ENCODE measurements around the gene MSRB3.

Gene MSRB3

GRCh38 chr12:65331456-65331855, 53.0 kb downstream of the MSRB3 start:
- no peak overlapping the region for H3K9ac ChIP-seq (ENCODE audit: low read depth, low read length)
- H3K9me3 ChIP-seq (ENCODE audit: control insufficient read depth, insufficient read depth, low read length) = no peaks in the 10 kb centered on the region
- H3K27me3 ChIP-seq (ENCODE audit: control insufficient read depth, insufficient read depth, low read length) = no peaks in the 10 kb centered on the region
- no peaks in the 10 kb centered on the region for H3K4me1 ChIP-seq (ENCODE audit: control insufficient read depth, insufficient read depth, low read length)
- H3K4me3 ChIP-seq (ENCODE audit: low read depth, low read length) = no peak overlapping the region
- H3K36me3 ChIP-seq (ENCODE audit: control insufficient read depth, insufficient read depth, low read length) = no peaks in the 10 kb centered on the region

- H3K4me1 ChIP-seq (ENCODE audit: control insufficient read depth, insufficient read depth, low read length) = no peaks in the 10 kb centered on the region
- H3K9ac ChIP-seq (ENCODE audit: low read depth, low read length) = no peak overlapping the region
Observed at GRCh38 chr12:65333649-65334048, 55.2 kb downstream of the MSRB3 start.

GRCh38 chr12:65334521-65334920, 56.0 kb downstream of the MSRB3 start:
- Histone ChIP-seq H3K9ac (ENCODE audit: low read depth, low read length) (no peak overlapping the region), H3K4me3 (ENCODE audit: low read depth, low read length) (no peak overlapping the region), H3K9me3 (ENCODE audit: control insufficient read depth, insufficient read depth, low read length) (no peaks in the 10 kb centered on the region), H3K4me1 (ENCODE audit: control insufficient read depth, insufficient read depth, low read length) (no peaks in the 10 kb centered on the region), H3K27me3 (ENCODE audit: control insufficient read depth, insufficient read depth, low read length) (no peaks in the 10 kb centered on the region), H3K36me3 (ENCODE audit: control insufficient read depth, insufficient read depth, low read length) (no peaks in the 10 kb centered on the region)

More at GRCh38 chr12:65333649-65334048, 55.2 kb downstream of the MSRB3 start:
- H3K27me3 ChIP-seq (ENCODE audit: control insufficient read depth, insufficient read depth, low read length) = no peaks in the 10 kb centered on the region
- no peaks in the 10 kb centered on the region for H3K36me3 ChIP-seq (ENCODE audit: control insufficient read depth, insufficient read depth, low read length)
- H3K9me3 ChIP-seq (ENCODE audit: control insufficient read depth, insufficient read depth, low read length) = no peaks in the 10 kb centered on the region
- no peak overlapping the region for H3K4me3 ChIP-seq (ENCODE audit: low read depth, low read length)

GRCh38 chr12:65335021-65335714, 56.7 kb downstream of the MSRB3 start:
- Histone ChIP-seq H3K36me3 (ENCODE audit: control insufficient read depth, insufficient read depth, low read length) (no peaks in the 10 kb centered on the region), H3K4me1 (ENCODE audit: control insufficient read depth, insufficient read depth, low read length) (no peaks in the 10 kb centered on the region), H3K4me3 (ENCODE audit: low read depth, low read length) (no peak overlapping the region), H3K9ac (ENCODE audit: low read depth, low read length) (no peak overlapping the region), H3K27me3 (ENCODE audit: control insufficient read depth, insufficient read depth, low read length) (no peaks in the 10 kb centered on the region), H3K9me3 (ENCODE audit: control insufficient read depth, insufficient read depth, low read length) (no peaks in the 10 kb centered on the region)

GRCh38 chr12:65335981-65336380, 57.5 kb downstream of the MSRB3 start:
- H3K27me3 ChIP-seq (ENCODE audit: control insufficient read depth, insufficient read depth, low read length) = no peaks in the 10 kb centered on the region
- no peak overlapping the region for H3K4me3 ChIP-seq (ENCODE audit: low read depth, low read length)
- no peak overlapping the region for H3K9ac ChIP-seq (ENCODE audit: low read depth, low read length)
- H3K4me1 ChIP-seq (ENCODE audit: control insufficient read depth, insufficient read depth, low read length) = no peaks in the 10 kb centered on the region
- no peaks in the 10 kb centered on the region for H3K36me3 ChIP-seq (ENCODE audit: control insufficient read depth, insufficient read depth, low read length)
- H3K9me3 ChIP-seq (ENCODE audit: control insufficient read depth, insufficient read depth, low read length) = no peaks in the 10 kb centered on the region

GRCh38 chr12:65339161-65339560, 60.7 kb downstream of the MSRB3 start:
- Histone ChIP-seq H3K9me3 (ENCODE audit: control insufficient read depth, insufficient read depth, low read length) (no peaks in the 10 kb centered on the region), H3K9ac (ENCODE audit: low read depth, low read length) (no peak overlapping the region), H3K4me1 (ENCODE audit: control insufficient read depth, insufficient read depth, low read length) (no peaks in the 10 kb centered on the region), H3K36me3 (ENCODE audit: control insufficient read depth, insufficient read depth, low read length) (no peaks in the 10 kb centered on the region), H3K4me3 (ENCODE audit: low read depth, low read length) (no peak overlapping the region), H3K27me3 (ENCODE audit: control insufficient read depth, insufficient read depth, low read length) (no peaks in the 10 kb centered on the region)

GRCh38 chr12:65343230-65343629, 64.7 kb downstream of the MSRB3 start:
- Histone ChIP-seq H3K36me3 (ENCODE audit: control insufficient read depth, insufficient read depth, low read length) (no peaks in the 10 kb centered on the region), H3K4me1 (ENCODE audit: control insufficient read depth, insufficient read depth, low read length) (no peaks in the 10 kb centered on the region), H3K9ac (ENCODE audit: low read depth, low read length) (no peak overlapping the region), H3K4me3 (ENCODE audit: low read depth, low read length) (no peak overlapping the region), H3K9me3 (ENCODE audit: control insufficient read depth, insufficient read depth, low read length) (no peaks in the 10 kb centered on the region), H3K27me3 (ENCODE audit: control insufficient read depth, insufficient read depth, low read length) (no peaks in the 10 kb centered on the region)

- no peaks in the 10 kb centered on the region for H3K9me3 ChIP-seq (ENCODE audit: control insufficient read depth, insufficient read depth, low read length)
- no peaks in the 10 kb centered on the region for H3K4me1 ChIP-seq (ENCODE audit: control insufficient read depth, insufficient read depth, low read length)
- H3K36me3 ChIP-seq (ENCODE audit: control insufficient read depth, insufficient read depth, low read length) = no peaks in the 10 kb centered on the region
- no peak overlapping the region for H3K4me3 ChIP-seq (ENCODE audit: low read depth, low read length)
- no peaks in the 10 kb centered on the region for H3K27me3 ChIP-seq (ENCODE audit: control insufficient read depth, insufficient read depth, low read length)
- no peak overlapping the region for H3K9ac ChIP-seq (ENCODE audit: low read depth, low read length)
Observed at GRCh38 chr12:65343801-65344200, 65.3 kb downstream of the MSRB3 start.

GRCh38 chr12:65355461-65355860, 77.0 kb downstream of the MSRB3 start:
- no peaks in the 10 kb centered on the region for H3K27me3 ChIP-seq (ENCODE audit: control insufficient read depth, insufficient read depth, low read length)
- no peaks in the 10 kb centered on the region for H3K9me3 ChIP-seq (ENCODE audit: control insufficient read depth, insufficient read depth, low read length)
- H3K4me3 ChIP-seq (ENCODE audit: low read depth, low read length) = no peak overlapping the region
- no peaks in the 10 kb centered on the region for H3K36me3 ChIP-seq (ENCODE audit: control insufficient read depth, insufficient read depth, low read length)
- no peaks in the 10 kb centered on the region for H3K4me1 ChIP-seq (ENCODE audit: control insufficient read depth, insufficient read depth, low read length)
- no peak overlapping the region for H3K9ac ChIP-seq (ENCODE audit: low read depth, low read length)

- Histone ChIP-seq H3K36me3 (ENCODE audit: control insufficient read depth, insufficient read depth, low read length) (no peaks in the 10 kb centered on the region), H3K4me3 (ENCODE audit: low read depth, low read length) (no peak overlapping the region), H3K4me1 (ENCODE audit: control insufficient read depth, insufficient read depth, low read length) (peaks cover 6% of the 10 kb centered on the region), H3K27me3 (ENCODE audit: control insufficient read depth, insufficient read depth, low read length) (no peaks in the 10 kb centered on the region), H3K9ac (ENCODE audit: low read depth, low read length) (no peak overlapping the region), H3K9me3 (ENCODE audit: control insufficient read depth, insufficient read depth, low read length) (no peaks in the 10 kb centered on the region)
Observed at GRCh38 chr12:65362234-65363031, 84.0 kb downstream of the MSRB3 start.

GRCh38 chr12:65364046-65364445, 85.6 kb downstream of the MSRB3 start:
- no peaks in the 10 kb centered on the region for H3K27me3 ChIP-seq (ENCODE audit: control insufficient read depth, insufficient read depth, low read length)
- H3K9me3 ChIP-seq (ENCODE audit: control insufficient read depth, insufficient read depth, low read length) = no peaks in the 10 kb centered on the region
- no peaks in the 10 kb centered on the region for H3K36me3 ChIP-seq (ENCODE audit: control insufficient read depth, insufficient read depth, low read length)
- no peak overlapping the region for H3K4me3 ChIP-seq (ENCODE audit: low read depth, low read length)
- H3K9ac ChIP-seq (ENCODE audit: low read depth, low read length) = no peak overlapping the region
- H3K4me1 ChIP-seq (ENCODE audit: control insufficient read depth, insufficient read depth, low read length) = peaks cover 6% of the 10 kb centered on the region

GRCh38 chr12:65367396-65367795, 88.9 kb downstream of the MSRB3 start:
- Histone ChIP-seq H3K9ac (ENCODE audit: low read depth, low read length) (no peak overlapping the region), H3K4me1 (ENCODE audit: control insufficient read depth, insufficient read depth, low read length) (peaks cover 2% of the 10 kb centered on the region), H3K36me3 (ENCODE audit: control insufficient read depth, insufficient read depth, low read length) (no peaks in the 10 kb centered on the region), H3K9me3 (ENCODE audit: control insufficient read depth, insufficient read depth, low read length) (no peaks in the 10 kb centered on the region), H3K4me3 (ENCODE audit: low read depth, low read length) (no peak overlapping the region), H3K27me3 (ENCODE audit: control insufficient read depth, insufficient read depth, low read length) (no peaks in the 10 kb centered on the region)
